ENCODE results near the gene LRRC8A. TPM values are rescaled to one million over a fixed set of nuclear protein-coding genes. Genes with fewer than 3 reads are reported as not detected.
A peak's percentile ranks its signal among the peaks of the same experiment; 100 is the strongest.
"Not testable (repeated sequence)": the region's sequence is repeated elsewhere in the genome, so short reads cannot be mapped to it uniquely, and the experiment has no call there.

The LRRC8A gene
- total RNA-seq, 1 experiment from 2014 or later = 65.2 TPM

GRCh38 chr9:128920381-128921058, 38.6 kb downstream of the LRRC8A start, which contains the start of gene PHYHD1:
TSS of gene PHYHD1 (plus strand) at chr9:128920982. CDS start at chr9:128922324, 1,342 bp downstream.
- DNase-seq (ENCODE audit: low read depth) = peak; percentile 75

- DNase-seq (ENCODE audit: low read depth) = no peak
Measured at GRCh38 chr9:128921881-128922763, 40.2 kb downstream of the LRRC8A start.

- no peak for DNase-seq (ENCODE audit: low read depth)
Measured at GRCh38 chr9:128923493-128923883, 41.6 kb downstream of the LRRC8A start.

GRCh38 chr9:128927731-128928411, 45.9 kb downstream of the LRRC8A start:
- DNase-seq (ENCODE audit: low read depth) = peak; percentile 60

DNA sequence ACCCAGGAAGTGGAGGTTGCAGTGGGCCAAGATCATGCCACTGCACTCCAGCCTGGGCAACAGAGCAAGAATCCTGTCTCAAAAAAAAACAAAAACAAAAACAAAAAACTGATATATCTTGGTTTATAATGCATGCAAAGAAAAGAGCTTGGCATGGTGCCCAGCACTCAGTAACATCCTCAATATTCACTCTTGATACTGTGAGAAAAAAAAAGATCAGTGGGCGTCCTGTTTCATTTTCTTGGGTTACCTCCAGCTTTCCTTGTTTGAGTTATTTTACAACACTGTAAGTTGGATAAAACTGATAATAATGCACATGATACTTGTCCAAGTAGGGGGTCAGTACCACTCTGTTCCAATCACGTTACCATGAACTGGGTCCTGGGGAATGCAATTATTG, 46.7 kb downstream of the LRRC8A start:
- no peak for DNase-seq (ENCODE audit: low read depth)

- DNase-seq (ENCODE audit: low read depth) = no peak
Measured at GRCh38 chr9:128929560-128929959, 47.6 kb downstream of the LRRC8A start.

GRCh38 chr9:128933731-128934130, 51.8 kb downstream of the LRRC8A start:
- no peak for DNase-seq (ENCODE audit: low read depth)

- no peak for DNase-seq (ENCODE audit: low read depth)
Measured at GRCh38 chr9:128936171-128936865, 54.4 kb downstream of the LRRC8A start.

DNA sequence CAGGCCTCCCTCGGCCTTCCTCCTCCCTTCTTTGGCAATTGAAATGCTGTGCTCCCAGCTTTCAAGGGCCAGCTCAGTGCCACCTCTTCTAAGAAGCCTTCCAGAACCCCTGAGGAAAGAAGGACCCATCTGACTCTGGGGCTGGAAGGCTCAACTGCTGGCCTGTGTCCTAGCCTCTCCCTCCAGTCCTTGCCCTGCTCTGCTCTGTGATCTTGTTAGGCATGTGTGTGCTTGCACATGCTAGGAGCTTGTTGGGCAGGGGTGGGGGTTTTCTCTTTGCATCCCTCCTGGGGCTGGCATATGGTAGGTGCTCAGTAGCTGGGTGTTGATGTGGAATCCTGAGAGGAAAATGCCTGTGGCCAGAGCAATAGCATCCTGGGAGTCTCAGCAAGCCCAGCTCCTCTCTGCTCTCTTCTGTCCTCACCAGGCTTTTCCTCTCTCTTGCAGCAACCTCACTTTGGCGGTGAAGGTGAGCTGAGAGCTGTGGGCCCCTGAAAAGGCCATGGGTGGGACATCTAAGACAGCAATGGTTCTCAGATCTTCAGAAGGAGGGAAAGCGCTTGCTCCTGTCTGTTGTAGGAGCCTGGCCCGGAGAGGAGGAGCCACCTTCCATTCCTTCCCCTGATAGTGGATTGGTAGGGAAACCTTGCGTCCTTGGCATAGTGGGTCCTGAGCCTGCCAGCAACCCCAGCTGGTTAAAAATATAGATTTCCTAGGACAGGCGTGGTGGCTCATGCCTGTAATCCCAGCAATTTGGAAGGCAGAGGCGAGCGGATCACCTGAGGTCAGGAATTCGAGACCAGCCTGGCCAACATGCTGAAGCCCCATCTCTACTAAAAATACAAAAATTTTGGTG, 55.6 kb downstream of the LRRC8A start:
- DNase-seq (ENCODE audit: low read depth) = no peak

GRCh38 chr9:128940271-128940921, 58.5 kb downstream of the LRRC8A start:
- DNase-seq (ENCODE audit: low read depth) = no peak

DNA sequence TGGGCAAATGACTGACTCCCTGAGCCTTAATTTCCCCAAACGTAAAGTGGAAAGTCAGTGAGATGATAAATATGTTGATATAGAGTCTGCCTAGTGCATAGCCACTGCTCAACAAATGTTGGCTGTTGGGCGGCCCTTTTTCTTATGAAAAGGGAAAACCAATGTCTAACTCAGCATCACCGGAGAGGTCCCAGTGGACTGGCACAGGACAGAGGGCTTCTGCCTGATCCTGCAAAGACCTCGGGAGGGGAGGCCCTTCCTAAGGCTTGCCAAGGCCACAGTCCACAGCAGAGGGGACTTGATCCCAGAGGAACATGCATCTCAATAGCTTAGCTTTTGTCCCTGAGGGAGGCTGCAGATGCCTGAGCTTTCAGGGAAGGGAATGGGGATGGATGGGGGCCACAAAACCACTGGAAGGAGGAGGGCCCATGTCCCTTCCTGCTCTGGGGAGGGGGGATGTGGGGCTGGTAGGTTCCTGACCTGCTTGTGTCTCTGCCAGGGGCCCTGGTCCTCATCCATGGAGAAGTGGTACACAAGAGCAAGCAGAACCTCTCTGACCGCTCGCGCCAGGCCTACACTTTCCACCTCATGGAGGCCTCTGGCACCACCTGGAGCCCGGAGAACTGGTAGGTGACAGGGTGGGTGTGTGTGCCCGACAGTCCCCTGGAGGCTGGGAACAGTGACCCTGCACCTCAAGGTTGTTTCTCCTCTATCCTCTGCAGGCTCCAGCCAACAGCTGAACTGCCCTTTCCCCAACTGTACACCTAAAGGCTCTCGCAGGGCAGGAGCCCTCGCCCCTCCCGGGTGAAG, 59.2 kb downstream of the LRRC8A start:
- no peak for DNase-seq (ENCODE audit: low read depth)

GRCh38 chr9:128943832-128944620, 62.1 kb downstream of the LRRC8A start:
- DNase-seq (ENCODE audit: low read depth) = no peak

DNA sequence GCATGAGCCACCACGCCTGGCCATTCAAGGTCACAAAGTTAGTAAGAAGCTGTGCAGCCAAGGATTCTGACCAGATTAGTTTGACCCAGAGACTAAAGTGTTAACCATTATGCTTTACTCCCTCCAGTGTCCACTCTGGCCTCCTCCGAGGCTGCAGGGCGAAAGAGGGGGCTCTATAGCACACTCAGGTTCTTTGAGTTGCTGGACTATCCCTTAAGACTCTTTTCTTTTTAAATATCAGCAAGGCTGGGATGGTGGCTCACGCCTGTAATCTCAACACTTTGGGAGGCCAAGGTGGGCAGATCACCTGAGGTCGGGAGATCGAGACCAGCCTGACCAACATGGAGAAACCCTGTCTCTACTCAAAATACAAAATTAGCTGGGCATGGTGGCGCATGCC, 63.0 kb downstream of the LRRC8A start:
- not testable (repeated sequence) for DNase-seq (ENCODE audit: low read depth)

DNA sequence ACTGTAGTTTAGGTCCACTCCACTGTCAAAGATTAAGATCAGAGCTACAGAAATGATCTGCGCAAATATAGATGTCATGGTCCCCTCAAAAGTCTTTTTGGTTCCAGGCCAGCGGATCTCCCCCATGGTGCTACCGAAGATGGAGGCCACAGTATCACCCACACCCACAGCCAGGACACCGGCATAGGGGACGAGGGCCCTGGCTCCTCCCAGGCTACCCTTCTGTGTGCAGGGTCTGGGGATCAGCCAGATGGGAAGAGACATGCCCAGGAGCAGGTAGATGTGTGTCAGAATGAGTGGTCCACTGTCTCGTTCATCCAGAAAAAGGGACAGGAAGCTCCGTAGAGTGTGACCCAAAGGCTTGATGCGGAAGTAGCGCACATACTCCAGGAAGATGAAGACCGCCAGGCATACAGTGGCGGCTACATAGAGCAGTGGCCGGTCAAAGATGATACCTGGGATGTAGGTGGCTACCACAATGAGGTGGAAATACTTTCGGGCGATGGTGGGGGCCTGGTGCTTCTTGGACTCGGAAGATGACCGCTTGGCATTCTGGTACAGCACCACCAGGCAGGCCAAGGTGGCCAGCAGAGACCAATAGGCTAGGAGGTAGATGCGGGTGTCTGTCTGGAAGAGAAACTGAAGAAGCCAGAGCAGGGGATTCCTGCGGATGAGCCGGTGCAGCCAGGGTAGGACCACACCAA, 64.0 kb downstream of the LRRC8A start:
- DNase-seq (ENCODE audit: low read depth) = no peak

- peak; percentile 42 for DNase-seq (ENCODE audit: low read depth)
Measured at GRCh38 chr9:128946571-128947276, 64.8 kb downstream of the LRRC8A start.

GRCh38 chr9:128947277-128947526, 65.3 kb downstream of the LRRC8A start:
- no peak for DNase-seq (ENCODE audit: low read depth)

GRCh38 chr9:128947527-128948301, 65.8 kb downstream of the LRRC8A start, which contains the start of the genes DOLK and NUP188:
TSS of gene DOLK (minus strand) at chr9:128947603. CDS start at chr9:128947303, 300 bp downstream.
TSS of gene NUP188 (plus strand) at chr9:128947699. CDS start at chr9:128947720, 21 bp downstream.
- peak; percentile 90 for DNase-seq (ENCODE audit: low read depth)
